HEK293 (cell line): ENCODE data around the gene GPR153.

Source experiments
- CTCF ChIA-PET: fragments of 350-600 bp; formaldehyde crosslinking; extraction: SDS; loops from one replicate; lab custom pipeline; 2021; ENCODE audit warnings: antibody characterized with exemption; lab: Yijun Ruan, JAX
- POLR2A ChIA-PET: fragments of 300-600 bp; formaldehyde crosslinking; extraction: SDS; loops from one replicate; lab custom pipeline; 2020; ENCODE audit warnings: antibody characterized with exemption, inconsistent platforms; lab: Yijun Ruan, JAX
- H3K27ac ChIP-seq: fragments of 200-500 bp; sonication (Bioruptor generic); 2 replicates; pipeline ENCODE4 v1.5.1; 2014; ENCODE audit warnings: low read depth, low read length, control low read depth, inconsistent platforms; ENCODE audit errors: extremely low read depth
- H3K36me3 ChIP-seq, 2 experiments: fragments of 200-500 bp in 1 of 2; sonication (Bioruptor generic) in 1 of 2; 1 replicate in 1 of 2; 2 replicates in 1 of 2; pipeline ENCODE4 v1.5.1; 2014 to 2017; ENCODE audit warnings: inconsistent platforms in 2 of 2, low read length in 2 of 2; ENCODE audit not compliant: control insufficient read depth in 2 of 2, insufficient read depth in 1 of 2
- H3K4me1 ChIP-seq: fragments of 200-500 bp; sonication (Bioruptor generic); 2 replicates; pipeline ENCODE4 v1.5.1; 2014; ENCODE audit warnings: mild to moderate bottlenecking, low read length, inconsistent platforms; ENCODE audit not compliant: control insufficient read depth, insufficient read depth
- H3K4me3 ChIP-seq: 2 replicates; pipeline ENCODE4 v1.5.1; 2011; ENCODE audit warnings: low read depth, mild to moderate bottlenecking, control low read depth, low read length, moderate library complexity
- H3K9me3 ChIP-seq: fragments of 200-500 bp; sonication (Bioruptor generic); 2 replicates; pipeline ENCODE4 v1.5.1; 2014; ENCODE audit warnings: low read depth, low read length, inconsistent platforms; ENCODE audit not compliant: control insufficient read depth, insufficient read depth
- AEBP2 ChIP-seq: fragments of 450-650 bp; formaldehyde crosslinking; IDR thresholded peaks from 2 replicates; pipeline ENCODE4 v1.5.1; 2016; ENCODE audit warnings: missing biosample characterization, missing genetic modification characterization, borderline replicate concordance
- GLIS1 ChIP-seq: fragments of 450-650 bp; formaldehyde crosslinking; IDR thresholded peaks from 2 replicates; pipeline ENCODE4 v1.5.1; 2016; ENCODE audit warnings: missing biosample characterization, missing genetic modification characterization
- HOXC10 ChIP-seq: sonication (generic); formaldehyde crosslinking; IDR thresholded peaks from 2 replicates; pipeline ENCODE4 v1.8.1; 2023; ENCODE audit warnings: mild to moderate bottlenecking, missing genetic modification reagents
- IKZF3 ChIP-seq: fragments of 450-650 bp; IDR thresholded peaks from 2 replicates; pipeline ENCODE4 v1.5.0; 2018; ENCODE audit warnings: missing biosample characterization, mild to moderate bottlenecking, missing genetic modification characterization, moderate library complexity
- KLF1 ChIP-seq: fragments of 450-650 bp; formaldehyde crosslinking; IDR thresholded peaks from 2 replicates; pipeline ENCODE4 v1.5.1; 2016; ENCODE audit warnings: missing biosample characterization, missing genetic modification characterization
- SP3 ChIP-seq: fragments of 450-650 bp; formaldehyde crosslinking; IDR thresholded peaks from 2 replicates; pipeline ENCODE4 v1.5.1; 2016; ENCODE audit warnings: missing biosample characterization, missing genetic modification characterization
- ZFP41 ChIP-seq: fragments of 450-650 bp; formaldehyde crosslinking; IDR thresholded peaks from 2 replicates; pipeline ENCODE4 v1.5.1; 2016; ENCODE audit warnings: missing biosample characterization, missing genetic modification characterization, borderline replicate concordance
- ZNF146 ChIP-seq: fragments of 450-650 bp; formaldehyde crosslinking; IDR thresholded peaks from 2 replicates; pipeline ENCODE4 v1.5.1; 2016; ENCODE audit warnings: missing biosample characterization, missing genetic modification characterization
- ZNF148 ChIP-seq: fragments of 450-650 bp; formaldehyde crosslinking; IDR thresholded peaks from 2 replicates; pipeline ENCODE4 v1.5.0; 2017; ENCODE audit warnings: missing biosample characterization, missing genetic modification characterization, borderline replicate concordance
- ZNF23 ChIP-seq: fragments of 450-650 bp; formaldehyde crosslinking; IDR thresholded peaks from 2 replicates; pipeline ENCODE4 v1.5.1; 2016; ENCODE audit warnings: missing biosample characterization, missing genetic modification characterization, borderline replicate concordance
- ZNF239 ChIP-seq: fragments of 450-650 bp; formaldehyde crosslinking; IDR thresholded peaks from 2 replicates; pipeline ENCODE4 v1.5.1; 2016; ENCODE audit warnings: missing biosample characterization, missing genetic modification characterization
- ZNF280C ChIP-seq: fragments of 450-650 bp; formaldehyde crosslinking; IDR thresholded peaks from 2 replicates; pipeline ENCODE4 v1.5.1; 2016; ENCODE audit warnings: missing biosample characterization, missing genetic modification characterization
- ZNF394 ChIP-seq: fragments of 450-650 bp; formaldehyde crosslinking; IDR thresholded peaks from 2 replicates; pipeline ENCODE4 v1.5.1; 2016; ENCODE audit warnings: missing biosample characterization, missing genetic modification characterization, mild to moderate bottlenecking, moderate library complexity, borderline replicate concordance
- ZNF664 ChIP-seq: fragments of 450-650 bp; formaldehyde crosslinking; IDR thresholded peaks from 2 replicates; pipeline ENCODE4 v1.5.1; 2016; ENCODE audit warnings: missing biosample characterization, missing genetic modification characterization
- ZNF776 ChIP-seq: fragments of 450-650 bp; formaldehyde crosslinking; IDR thresholded peaks from 2 replicates; pipeline ENCODE4 v1.5.0; 2017; ENCODE audit warnings: missing biosample characterization, missing genetic modification characterization, borderline replicate concordance
- ZSCAN16 ChIP-seq: fragments of 450-650 bp; formaldehyde crosslinking; IDR thresholded peaks from 2 replicates; pipeline ENCODE4 v1.5.1; 2016; ENCODE audit warnings: missing biosample characterization, missing genetic modification characterization
- ZXDB ChIP-seq: fragments of 450-650 bp; formaldehyde crosslinking; IDR thresholded peaks from 2 replicates; pipeline ENCODE4 v1.5.1; 2016; ENCODE audit warnings: missing biosample characterization, missing genetic modification characterization
- TF ChIP-seq, protein P1 (sequence below): fragments of 450-650 bp; formaldehyde crosslinking; IDR thresholded peaks from 2 replicates; pipeline ENCODE4 v1.5.1; 2016; ENCODE audit warnings: missing biosample characterization, missing genetic modification characterization
- TF ChIP-seq, protein P2 (sequence below): fragments of 450-650 bp; formaldehyde crosslinking; IDR thresholded peaks from 2 replicates; pipeline ENCODE4 v1.5.1; 2016; ENCODE audit warnings: missing biosample characterization, missing genetic modification characterization

The GPR153 gene

DNA sequence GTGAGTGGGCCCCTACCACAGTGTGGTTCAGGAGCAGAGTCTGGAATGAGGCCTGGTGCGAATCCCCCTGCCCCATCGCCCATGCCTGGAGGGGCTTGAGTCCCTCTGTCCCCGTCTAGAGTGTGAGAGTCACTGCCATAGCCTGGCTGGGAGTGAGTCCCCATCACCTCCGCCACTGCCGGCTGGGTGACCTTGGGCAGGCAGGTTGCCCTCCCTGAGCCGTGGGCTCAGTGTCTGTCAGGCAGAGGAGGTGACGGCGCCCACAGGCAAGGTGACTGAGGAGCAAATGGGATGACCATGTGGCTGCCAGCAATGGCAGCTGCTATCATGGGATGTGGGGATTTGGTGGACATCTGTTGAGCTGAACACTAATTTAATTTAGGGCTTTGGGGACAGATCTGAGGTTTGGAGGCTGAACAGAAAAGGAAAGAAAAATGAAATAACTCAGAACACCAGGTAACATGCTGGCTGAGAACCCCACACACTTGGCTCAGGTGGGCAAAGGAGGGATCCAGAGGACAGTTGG, 38.1 kb upstream of the GPR153 start:
- peaks cover 0 to 70% of the 10 kb centered on the region in 2 experiments; a peak in 1 of 3 replicates for H3K36me3 ChIP-seq
- TF ChIP-seq KLF1, result no peak
- no peak for TF ChIP-seq ZNF148 (tag by site-specific recombination)
- TF ChIP-seq, protein P1, sequence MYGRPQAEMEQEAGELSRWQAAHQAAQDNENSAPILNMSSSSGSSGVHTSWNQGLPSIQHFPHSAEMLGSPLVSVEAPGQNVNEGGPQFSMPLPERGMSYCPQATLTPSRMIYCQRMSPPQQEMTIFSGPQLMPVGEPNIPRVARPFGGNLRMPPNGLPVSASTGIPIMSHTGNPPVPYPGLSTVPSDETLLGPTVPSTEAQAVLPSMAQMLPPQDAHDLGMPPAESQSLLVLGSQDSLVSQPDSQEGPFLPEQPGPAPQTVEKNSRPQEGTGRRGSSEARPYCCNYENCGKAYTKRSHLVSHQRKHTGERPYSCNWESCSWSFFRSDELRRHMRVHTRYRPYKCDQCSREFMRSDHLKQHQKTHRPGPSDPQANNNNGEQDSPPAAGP (tag by site-specific recombination), result no peak
- no peak for TF ChIP-seq ZNF664 (tag by site-specific recombination)
- TF ChIP-seq ZSCAN16, result no peak
- no peak for TF ChIP-seq GLIS1 (tag by site-specific recombination)
- TF ChIP-seq HOXC10 (CRISPR knock-in tag), result no peak
- no peak for TF ChIP-seq ZNF776 (tag by site-specific recombination)
- TF ChIP-seq AEBP2 (tag by site-specific recombination), result no peak
- TF ChIP-seq ZNF394 (tag by site-specific recombination), result no peak
- no peak for TF ChIP-seq ZNF280C (tag by site-specific recombination)
- TF ChIP-seq ZNF23, result no peak
- no peak overlapping the region for H3K27ac ChIP-seq
- H3K9me3 ChIP-seq, result no peaks in the 10 kb centered on the region
- CTCF ChIA-PET, result no interaction called here
- H3K4me3 ChIP-seq, result no peak overlapping the region
- no peaks in the 10 kb centered on the region for H3K4me1 ChIP-seq
- POLR2A ChIA-PET, result interaction anchor here (0.6 kb wide), 1 partner anchor 96 kb away, joined by 3 read pairs; no protein-coding TSS in a partner anchor

GRCh38 chr1:6298530-6298929, 37.6 kb upstream of the GPR153 start:
- TF ChIP-seq ZFP41 (tag by site-specific recombination) (no peak), IKZF3 (no peak), SP3 (tag by site-specific recombination) (no peak), ZXDB (no peak), ZNF146 (tag by site-specific recombination) (no peak), ZNF239 (tag by site-specific recombination) (no peak)
- TF ChIP-seq, protein P2, sequence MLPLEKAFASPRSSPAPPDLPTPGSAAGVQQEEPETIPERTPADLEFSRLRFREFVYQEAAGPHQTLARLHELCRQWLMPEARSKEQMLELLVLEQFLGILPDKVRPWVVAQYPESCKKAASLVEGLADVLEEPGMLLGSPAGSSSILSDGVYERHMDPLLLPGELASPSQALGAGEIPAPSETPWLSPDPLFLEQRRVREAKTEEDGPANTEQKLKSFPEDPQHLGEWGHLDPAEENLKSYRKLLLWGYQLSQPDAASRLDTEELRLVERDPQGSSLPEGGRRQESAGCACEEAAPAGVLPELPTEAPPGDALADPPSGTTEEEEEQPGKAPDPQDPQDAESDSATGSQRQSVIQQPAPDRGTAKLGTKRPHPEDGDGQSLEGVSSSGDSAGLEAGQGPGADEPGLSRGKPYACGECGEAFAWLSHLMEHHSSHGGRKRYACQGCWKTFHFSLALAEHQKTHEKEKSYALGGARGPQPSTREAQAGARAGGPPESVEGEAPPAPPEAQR (tag by site-specific recombination), result no peak
- POLR2A ChIA-PET, result no interaction called here
- no peak overlapping the region for H3K27ac ChIP-seq
- no peak overlapping the region for H3K4me3 ChIP-seq
- H3K36me3 ChIP-seq, result peaks cover 0 to 70% of the 10 kb centered on the region in 2 experiments; a peak in 1 of 3 replicates
- CTCF ChIA-PET, result interaction anchor here (0.7 kb wide), 2 partner anchors 910 to 999 kb away, joined by 3 to 4 read pairs; no protein-coding TSS in a partner anchor
- no peaks in the 10 kb centered on the region for H3K9me3 ChIP-seq
- no peaks in the 10 kb centered on the region for H3K4me1 ChIP-seq
